IPS-18a (cell line): ENCODE measurements around the gene RPS6KB1.
"Not testable (repeated sequence)": the region's sequence is repeated elsewhere in the genome, so short reads cannot be mapped to it uniquely, and the experiment has no call there.

ENCODE experiments used
- H3K27ac ChIP-seq: one replicate; pipeline ENCODE4 v1.5.1; 2013; ENCODE audit warnings: low read length
- H3K27me3 ChIP-seq: one replicate; pipeline ENCODE4 v1.6.1; 2013; ENCODE audit warnings: mild to moderate bottlenecking, low read length; ENCODE audit not compliant: control insufficient read depth, insufficient read depth
- H3K36me3 ChIP-seq: one replicate; pipeline ENCODE4 v1.6.1; 2013; ENCODE audit warnings: low read depth, low read length; ENCODE audit not compliant: control insufficient read depth
- H3K4me1 ChIP-seq: one replicate; pipeline ENCODE4 v1.6.1; 2013; ENCODE audit warnings: low read depth, low read length; ENCODE audit not compliant: control insufficient read depth
- H3K4me3 ChIP-seq: one replicate; pipeline ENCODE4 v1.5.1; 2013; ENCODE audit warnings: low read length
- H3K9ac ChIP-seq: one replicate; pipeline ENCODE4 v1.6.1; 2013; ENCODE audit warnings: mild to moderate bottlenecking, low read length, moderate library complexity
- H3K9me3 ChIP-seq: one replicate; pipeline ENCODE4 v1.6.1; 2013; ENCODE audit warnings: low read depth, low read length; ENCODE audit not compliant: control insufficient read depth

RPS6KB1 gene

GRCh38 chr17:59892924-59893675 lies at the start of gene RPS6KB1, which contains the start of gene TUBD1:
TSS of gene RPS6KB1 (plus strand) at chr17:59893121. CDS start at chr17:59893185, 64 bp downstream.
TSS of gene TUBD1 (minus strand) at chr17:59892943. CDS start at chr17:59891002, 1,941 bp downstream.
- Histone ChIP-seq H3K36me3 (peaks cover 9% of the 10 kb centered on the region), H3K4me1 (peaks cover 6% of the 10 kb centered on the region), H3K9me3 (no peaks in the 10 kb centered on the region), H3K27ac (peak within 1 kb of the TSS; percentile 22), H3K9ac (peak within 1 kb of the TSS; percentile 71), H3K27me3 (no peaks in the 10 kb centered on the region), H3K4me3 (peak within 1 kb of the TSS; percentile 91)

GRCh38 chr17:59844884-59845594 lies 47.9 kb upstream of the RPS6KB1 start:
- Histone ChIP-seq H3K4me3 (no peak overlapping the region), H3K9me3 (no peaks in the 10 kb centered on the region), H3K9ac (no peak overlapping the region), H3K27me3 (no peaks in the 10 kb centered on the region), H3K27ac (peak overlapping the region; percentile 3), H3K36me3 (peaks cover 3% of the 10 kb centered on the region), H3K4me1 (peaks cover 24% of the 10 kb centered on the region)

- Histone ChIP-seq H3K36me3 (no peaks in the 10 kb centered on the region), H3K4me3 (no peak overlapping the region), H3K9me3 (no peaks in the 10 kb centered on the region), H3K9ac (no peak overlapping the region), H3K4me1 (peaks cover 23% of the 10 kb centered on the region), H3K27me3 (no peaks in the 10 kb centered on the region), H3K27ac (peak overlapping the region; percentile 3)
Measured at GRCh38 chr17:59845595-59846393, 47.1 kb upstream of the RPS6KB1 start.

GRCh38 chr17:59846394-59847165 lies 46.3 kb upstream of the RPS6KB1 start:
- H3K9ac ChIP-seq, result no peak overlapping the region
- H3K27ac ChIP-seq, result no peak overlapping the region
- no peaks in the 10 kb centered on the region for H3K36me3 ChIP-seq
- H3K4me3 ChIP-seq, result no peak overlapping the region
- no peaks in the 10 kb centered on the region for H3K9me3 ChIP-seq
- peaks cover 16% of the 10 kb centered on the region for H3K4me1 ChIP-seq
- no peaks in the 10 kb centered on the region for H3K27me3 ChIP-seq

- Histone ChIP-seq H3K9ac (no peak overlapping the region), H3K36me3 (no peaks in the 10 kb centered on the region), H3K27me3 (no peaks in the 10 kb centered on the region), H3K9me3 (no peaks in the 10 kb centered on the region), H3K4me1 (peaks cover 17% of the 10 kb centered on the region), H3K27ac (no peak overlapping the region), H3K4me3 (no peak overlapping the region)
Measured at GRCh38 chr17:59848385-59848668, 44.6 kb upstream of the RPS6KB1 start.

- no peaks in the 10 kb centered on the region for H3K27me3 ChIP-seq
- H3K9me3 ChIP-seq, result no peaks in the 10 kb centered on the region
- no peak overlapping the region for H3K27ac ChIP-seq
- no peak overlapping the region for H3K9ac ChIP-seq
- no peaks in the 10 kb centered on the region for H3K36me3 ChIP-seq
- peaks cover 20% of the 10 kb centered on the region for H3K4me1 ChIP-seq
- H3K4me3 ChIP-seq, result no peak overlapping the region
Measured at GRCh38 chr17:59848778-59849177, 44.1 kb upstream of the RPS6KB1 start.

GRCh38 chr17:59850311-59850710 lies 42.6 kb upstream of the RPS6KB1 start:
- H3K4me3 ChIP-seq, H3K36me3 ChIP-seq, H3K9me3 ChIP-seq, H3K9ac ChIP-seq, H3K27ac ChIP-seq, H3K27me3 ChIP-seq: not testable (repeated sequence)
- H3K4me1 ChIP-seq, result peaks cover 19% of the 10 kb centered on the region

- Histone ChIP-seq H3K4me1 (peaks cover 8% of the 10 kb centered on the region), H3K9me3 (no peaks in the 10 kb centered on the region), H3K4me3 (no peak overlapping the region), H3K27me3 (no peaks in the 10 kb centered on the region), H3K9ac (no peak overlapping the region), H3K27ac (no peak overlapping the region), H3K36me3 (no peaks in the 10 kb centered on the region)
Measured at GRCh38 chr17:59851439-59852375, 41.2 kb upstream of the RPS6KB1 start.

- not testable (repeated sequence) for H3K9me3 ChIP-seq, H3K4me3 ChIP-seq, H3K36me3 ChIP-seq, H3K9ac ChIP-seq, H3K27ac ChIP-seq, H3K27me3 ChIP-seq
- H3K4me1 ChIP-seq, result peaks cover 14% of the 10 kb centered on the region
Measured at GRCh38 chr17:59852847-59853167, 40.1 kb upstream of the RPS6KB1 start.

GRCh38 chr17:59853168-59853918 lies 39.6 kb upstream of the RPS6KB1 start:
- Histone ChIP-seq H3K36me3 (no peaks in the 10 kb centered on the region), H3K9me3 (no peaks in the 10 kb centered on the region), H3K9ac (no peak overlapping the region), H3K27ac (no peak overlapping the region), H3K4me3 (no peak overlapping the region), H3K27me3 (no peaks in the 10 kb centered on the region), H3K4me1 (peaks cover 14% of the 10 kb centered on the region)
